OCI-M1 (cell line): ENCODE data around the gene RND2.

Source experiments
- DNase-seq: peaks from one replicate; lab custom pipeline; 2025; lab: John Stamatoyannopoulos, UW

The RND2 gene

GRCh38 chr17:43079641-43080302, 54.7 kb downstream of the RND2 start:
- DNase-seq = no peak
